Transverse colon (tissue), 1 donor: ENCODE measurements around the gene DDX46.

Experiments
- EP300 ChIP-seq: sonication (generic); formaldehyde crosslinking; IDR thresholded peaks from one replicate; pipeline ENCODE4 v1.6.1; 2017; ENCODE audit warnings: antibody characterized with exemption, low read depth
- POLR2A ChIP-seq: fragments of 450-650 bp; IDR thresholded peaks from one replicate; pipeline ENCODE4 v1.6.1; 2016; ENCODE audit warnings: antibody characterized with exemption, mild to moderate bottlenecking, moderate library complexity

- no peak for TF ChIP-seq EP300
- TF ChIP-seq POLR2A: no peak
These were observed 29.1 kb downstream of the DDX46 start for GRCh38 chr5:134787692-134788091.
